HG02571 (cell line): ENCODE results near the gene H1-8.
A peak's percentile ranks its signal among the peaks of the same experiment; 100 is the strongest.
"Not testable (repeated sequence)": the region's sequence is repeated elsewhere in the genome, so short reads cannot be mapped to it uniquely, and the experiment has no call there.

Experiments used
- ATAC-seq: cut with Tn5 transposase; IDR thresholded peaks from one replicate; pipeline ENCODE4 v1.9.1; 2021; ENCODE audit warnings: mild to moderate bottlenecking, moderate library complexity; ENCODE audit not compliant: unreplicated experiment

Gene H1-8

GRCh38 chr3:129515108-129515820, 27.7 kb upstream of the H1-8 start:
- not testable (repeated sequence) for ATAC-seq

GRCh38 chr3:129515821-129516432, 27.0 kb upstream of the H1-8 start:
- ATAC-seq: not testable (repeated sequence)

- ATAC-seq: no peak
Measured at GRCh38 chr3:129517516-129517915, 25.5 kb upstream of the H1-8 start.

- no peak for ATAC-seq
Measured at GRCh38 chr3:129518038-129518561, 24.9 kb upstream of the H1-8 start.

- ATAC-seq: no peak
Measured at GRCh38 chr3:129518581-129518980, 24.4 kb upstream of the H1-8 start.

- no peak for ATAC-seq
Measured at GRCh38 chr3:129519449-129519848, 23.5 kb upstream of the H1-8 start.

GRCh38 chr3:129519896-129520715, 22.9 kb upstream of the H1-8 start:
- ATAC-seq: no peak

GRCh38 chr3:129520960-129521359, 22.0 kb upstream of the H1-8 start:
- no peak for ATAC-seq

- ATAC-seq: no peak
Measured at GRCh38 chr3:129521611-129522010, 21.4 kb upstream of the H1-8 start.

- ATAC-seq: no peak
Measured at GRCh38 chr3:129522953-129523352, 20.0 kb upstream of the H1-8 start.

GRCh38 chr3:129524081-129524480, 18.9 kb upstream of the H1-8 start:
- no peak for ATAC-seq

- ATAC-seq: no peak
Measured at GRCh38 chr3:129525341-129525968, 17.5 kb upstream of the H1-8 start.

- peak; percentile 77 for ATAC-seq
Measured at GRCh38 chr3:129526121-129526900, 16.7 kb upstream of the H1-8 start.

- no peak for ATAC-seq
Measured at GRCh38 chr3:129527262-129527661, 15.7 kb upstream of the H1-8 start.

GRCh38 chr3:129528589-129529100, 14.3 kb upstream of the H1-8 start, which contains the start of gene RHO:
TSS of gene RHO (plus strand) at chr3:129528639. CDS start at chr3:129528734, 95 bp downstream.
- ATAC-seq: no peak

GRCh38 chr3:129529436-129530210, 13.4 kb upstream of the H1-8 start:
- ATAC-seq: no peak

GRCh38 chr3:129530251-129530791, 12.7 kb upstream of the H1-8 start:
- ATAC-seq: no peak

- ATAC-seq: no peak
Measured at GRCh38 chr3:129530821-129531220, 12.2 kb upstream of the H1-8 start.

- ATAC-seq: no peak
Measured at GRCh38 chr3:129531699-129532098, 11.3 kb upstream of the H1-8 start.
